Islet precursor cell (in vitro differentiated cells): ENCODE results near the gene ALOX12.
"Not testable (repeated sequence)": the region's sequence is repeated elsewhere in the genome, so short reads cannot be mapped to it uniquely, and the experiment has no call there.

Source experiments
- DNase-seq: peaks from one replicate; pipeline ENCODE4 v3.0.0-alpha.2; 2018

ALOX12 gene, protein sequence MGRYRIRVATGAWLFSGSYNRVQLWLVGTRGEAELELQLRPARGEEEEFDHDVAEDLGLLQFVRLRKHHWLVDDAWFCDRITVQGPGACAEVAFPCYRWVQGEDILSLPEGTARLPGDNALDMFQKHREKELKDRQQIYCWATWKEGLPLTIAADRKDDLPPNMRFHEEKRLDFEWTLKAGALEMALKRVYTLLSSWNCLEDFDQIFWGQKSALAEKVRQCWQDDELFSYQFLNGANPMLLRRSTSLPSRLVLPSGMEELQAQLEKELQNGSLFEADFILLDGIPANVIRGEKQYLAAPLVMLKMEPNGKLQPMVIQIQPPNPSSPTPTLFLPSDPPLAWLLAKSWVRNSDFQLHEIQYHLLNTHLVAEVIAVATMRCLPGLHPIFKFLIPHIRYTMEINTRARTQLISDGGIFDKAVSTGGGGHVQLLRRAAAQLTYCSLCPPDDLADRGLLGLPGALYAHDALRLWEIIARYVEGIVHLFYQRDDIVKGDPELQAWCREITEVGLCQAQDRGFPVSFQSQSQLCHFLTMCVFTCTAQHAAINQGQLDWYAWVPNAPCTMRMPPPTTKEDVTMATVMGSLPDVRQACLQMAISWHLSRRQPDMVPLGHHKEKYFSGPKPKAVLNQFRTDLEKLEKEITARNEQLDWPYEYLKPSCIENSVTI

DNA sequence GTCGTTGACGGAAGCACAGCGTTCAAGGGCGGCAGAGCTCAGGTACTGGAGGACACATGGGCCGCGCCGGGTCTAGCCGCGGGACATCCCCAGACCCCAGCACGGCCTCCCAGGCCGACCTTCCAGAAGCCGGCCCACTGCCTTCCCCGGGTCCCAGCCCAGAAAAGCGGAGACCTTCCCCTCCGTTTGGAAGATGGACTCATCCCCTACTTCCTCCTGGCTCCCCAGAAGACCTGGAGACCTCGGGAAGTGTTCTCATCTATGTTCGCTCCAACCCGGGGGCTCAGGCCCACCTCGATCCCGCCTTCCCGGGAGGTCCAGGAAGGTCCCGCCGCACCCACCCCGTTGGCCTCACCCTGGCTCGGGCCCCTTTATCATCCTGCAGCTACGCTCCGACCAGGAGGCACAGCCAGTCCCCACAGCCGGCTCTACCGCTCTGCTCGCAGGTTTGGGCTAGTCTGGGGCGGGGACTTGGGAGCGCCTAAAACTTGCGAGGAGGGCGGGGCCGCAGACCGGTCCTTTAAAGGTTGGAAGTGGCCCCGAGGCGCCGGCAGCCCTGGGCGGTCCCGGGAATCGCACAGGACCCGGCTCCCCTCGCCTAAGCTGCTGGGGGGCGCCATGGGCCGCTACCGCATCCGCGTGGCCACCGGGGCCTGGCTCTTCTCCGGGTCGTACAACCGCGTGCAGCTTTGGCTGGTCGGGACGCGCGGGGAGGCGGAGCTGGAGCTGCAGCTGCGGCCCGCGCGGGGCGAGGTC is at the start of gene ALOX12:
Gene ALOX12 (plus strand): TSS at position 550 of the 756 bp plus-strand sequence. CDS start 69 bp downstream, at position 619.
- DNase-seq = peak; percentile 82

DNA sequence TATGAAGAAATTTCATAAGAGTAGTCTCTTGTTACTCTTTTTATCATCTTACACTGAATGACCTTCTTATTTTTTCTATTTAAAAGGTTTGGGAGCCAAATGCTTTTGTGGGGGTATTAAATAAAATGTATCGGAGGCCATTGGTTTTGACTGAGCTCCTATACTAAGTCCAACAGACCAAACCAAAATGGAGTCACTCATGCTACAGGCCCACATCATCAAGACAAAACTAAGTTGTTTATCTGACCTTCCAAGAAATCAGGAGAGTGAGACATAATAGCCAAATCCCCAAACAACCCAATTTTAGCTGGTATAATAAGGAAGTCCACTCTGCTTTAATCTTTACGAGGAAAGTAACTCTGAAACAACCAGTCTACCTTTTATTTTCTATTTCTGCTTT is 48.1 kb upstream of the ALOX12 start:
- no peak for DNase-seq

DNA sequence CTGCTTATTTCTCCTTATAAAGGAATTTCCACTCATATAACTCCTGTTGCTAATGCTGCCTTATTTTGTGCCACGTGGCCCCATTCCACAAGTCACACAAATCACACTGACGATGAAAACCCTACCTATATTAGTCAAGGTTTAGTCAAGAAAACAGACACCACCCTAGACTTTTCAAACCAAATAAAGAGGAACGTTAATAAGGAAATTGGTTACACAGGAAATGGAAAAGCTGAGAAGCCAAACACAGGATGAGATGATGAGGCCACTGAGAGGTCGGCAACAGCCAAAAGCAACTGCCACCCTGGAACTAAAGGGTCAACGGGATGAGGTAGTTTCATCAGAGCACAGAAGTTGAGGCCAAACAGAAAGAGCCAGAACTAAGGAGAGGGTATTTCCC is 47.3 kb upstream of the ALOX12 start:
- no peak for DNase-seq

DNA sequence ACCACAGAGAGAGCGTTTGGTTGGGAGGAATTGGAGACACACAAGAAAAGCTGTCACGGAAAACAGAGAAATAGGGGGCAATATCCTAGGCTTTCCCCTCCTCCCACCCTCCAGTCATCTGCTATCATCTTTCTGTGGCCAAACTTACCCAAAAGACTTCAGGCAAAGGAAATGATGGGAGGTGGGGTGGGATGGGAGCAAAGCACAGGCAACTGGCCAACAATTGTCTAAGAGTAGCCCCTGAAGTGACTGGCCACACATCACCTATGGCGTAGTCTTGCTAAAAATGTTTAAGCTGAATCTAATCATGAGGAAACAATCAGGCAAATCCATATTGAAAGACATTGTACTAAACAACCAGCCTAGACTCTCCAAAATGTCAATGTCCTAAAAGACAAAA is 46.9 kb upstream of the ALOX12 start:
- DNase-seq = no peak

DNA sequence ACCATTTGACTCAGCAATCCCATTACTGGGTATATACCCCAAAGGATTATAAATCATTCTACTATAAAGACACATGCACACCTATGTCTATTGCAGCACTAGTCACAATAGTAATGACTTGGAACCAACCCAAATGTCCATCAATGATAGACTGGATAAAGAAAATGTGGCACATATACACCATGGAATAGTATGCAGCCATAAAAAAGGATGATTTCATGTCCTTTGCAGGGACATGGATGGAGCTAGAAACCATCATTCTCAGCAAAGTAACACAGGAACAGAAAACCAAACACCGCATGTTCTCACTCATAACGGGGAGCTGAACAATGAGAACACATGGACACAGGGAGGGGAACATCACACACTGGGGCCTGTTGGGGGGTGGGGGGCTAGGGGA is 44.9 kb upstream of the ALOX12 start:
- not testable (repeated sequence) for DNase-seq

DNA sequence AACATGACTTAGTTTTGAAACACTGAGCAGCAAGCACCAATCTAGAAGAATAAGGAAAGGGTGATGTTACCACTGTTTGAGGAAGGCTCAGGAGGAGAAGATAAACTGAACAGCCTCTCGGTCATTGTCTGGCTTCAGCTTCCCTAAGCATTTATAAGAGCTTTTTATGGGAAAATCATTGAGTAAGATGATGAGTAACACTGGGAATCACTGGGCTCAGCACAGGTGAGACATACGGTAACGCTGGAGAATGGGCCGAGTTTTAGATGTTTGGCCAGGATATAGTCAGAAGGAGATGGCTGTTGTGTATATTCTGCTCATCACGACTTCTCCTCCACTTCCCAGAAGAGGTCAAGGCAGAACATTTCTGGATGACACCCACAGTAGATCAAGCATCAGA is 42.2 kb upstream of the ALOX12 start:
- DNase-seq = no peak

DNA sequence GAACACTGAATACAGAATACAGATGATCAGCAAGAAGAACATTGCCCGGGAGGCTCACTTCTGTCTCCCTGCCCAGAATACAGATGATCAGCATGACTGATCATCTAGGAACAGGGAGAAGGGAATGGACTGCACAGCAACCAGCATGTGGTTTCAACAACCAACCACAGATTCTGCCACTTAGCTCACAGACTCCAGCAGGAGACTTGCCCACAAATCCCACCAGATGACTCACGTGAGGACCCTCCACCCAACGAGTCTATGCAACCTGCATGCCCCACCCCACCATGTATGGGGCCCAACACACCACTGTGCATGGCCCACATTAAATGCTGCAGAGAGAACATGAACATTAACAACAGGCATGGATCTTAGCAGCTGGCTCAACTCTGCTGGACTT is 36.1 kb upstream of the ALOX12 start:
- no peak for DNase-seq

DNA sequence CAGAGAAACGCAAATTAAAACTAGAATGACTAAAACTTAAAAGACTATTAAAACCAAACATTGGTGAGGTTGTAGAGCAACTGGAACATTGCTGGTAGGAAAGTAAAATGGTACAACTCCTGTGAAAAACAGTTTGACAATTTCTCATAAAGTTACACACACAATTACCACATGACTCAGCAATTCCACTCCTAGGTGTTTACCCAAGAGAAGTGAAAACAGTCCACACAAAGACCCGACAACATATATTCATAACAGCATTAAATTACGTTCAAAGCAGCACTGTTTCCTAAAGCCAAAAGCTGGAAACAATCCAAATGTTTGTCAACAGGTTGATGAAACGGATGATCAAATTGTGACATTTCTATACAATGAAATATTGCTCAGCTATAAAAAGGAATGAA is 26.5 kb upstream of the ALOX12 start:
- DNase-seq = no peak

DNA sequence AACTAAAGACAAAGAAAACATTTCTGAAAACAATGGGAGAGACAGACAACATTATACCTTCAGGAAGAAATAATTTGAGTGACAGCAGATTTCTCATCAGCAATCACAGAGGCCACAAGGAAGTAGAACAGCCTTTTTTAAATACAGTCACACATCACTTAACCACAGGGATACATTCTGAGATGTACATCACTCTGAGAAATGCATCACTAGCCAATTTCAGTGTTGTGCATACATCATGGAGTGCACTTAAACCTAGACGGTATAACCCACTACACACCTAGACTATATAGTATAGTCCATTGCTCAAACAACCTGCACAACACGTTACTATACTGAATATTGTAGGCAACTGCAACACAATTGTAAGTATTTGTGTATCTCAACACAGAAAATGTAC is 24.9 kb upstream of the ALOX12 start:
- DNase-seq = no peak

DNA sequence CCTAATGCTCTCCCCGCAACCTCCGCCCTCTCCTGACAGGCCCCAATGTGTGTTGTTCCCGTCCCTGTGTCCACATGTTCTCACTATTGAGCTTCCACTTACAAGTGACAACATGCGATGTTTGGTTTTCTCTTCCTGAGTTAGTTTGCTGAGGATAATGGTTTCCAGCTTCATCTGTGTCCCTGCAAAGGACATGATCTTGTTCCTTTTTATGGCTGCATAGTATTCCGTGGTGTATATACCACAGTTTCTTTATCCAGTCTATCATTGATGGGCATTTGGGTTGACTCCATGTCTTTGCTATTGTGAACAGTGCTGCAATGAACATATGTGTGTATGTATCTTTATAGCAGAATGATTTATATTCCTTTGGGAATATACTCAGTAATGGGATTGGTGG is 16.4 kb upstream of the ALOX12 start:
- DNase-seq = not testable (repeated sequence)

DNA sequence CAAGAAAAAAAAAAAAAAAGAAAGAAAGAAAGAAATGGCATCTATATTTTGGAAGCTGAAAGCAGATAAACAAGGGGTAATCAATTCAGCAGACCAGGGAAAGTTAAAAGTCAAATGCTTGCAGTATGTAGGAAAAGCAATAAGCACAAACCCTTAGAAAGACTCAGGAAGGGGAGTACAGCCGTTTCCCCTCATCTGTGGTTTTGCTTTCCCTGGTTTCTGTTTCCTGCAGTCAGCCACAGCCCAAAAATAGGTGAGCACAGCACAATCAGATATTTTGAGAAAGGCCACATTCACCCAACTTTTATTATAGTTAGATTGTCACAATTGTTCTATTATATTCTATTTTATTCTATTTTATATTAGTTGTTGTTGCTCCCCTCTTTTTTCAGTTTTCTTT is 14.4 kb upstream of the ALOX12 start:
- no peak for DNase-seq

DNA sequence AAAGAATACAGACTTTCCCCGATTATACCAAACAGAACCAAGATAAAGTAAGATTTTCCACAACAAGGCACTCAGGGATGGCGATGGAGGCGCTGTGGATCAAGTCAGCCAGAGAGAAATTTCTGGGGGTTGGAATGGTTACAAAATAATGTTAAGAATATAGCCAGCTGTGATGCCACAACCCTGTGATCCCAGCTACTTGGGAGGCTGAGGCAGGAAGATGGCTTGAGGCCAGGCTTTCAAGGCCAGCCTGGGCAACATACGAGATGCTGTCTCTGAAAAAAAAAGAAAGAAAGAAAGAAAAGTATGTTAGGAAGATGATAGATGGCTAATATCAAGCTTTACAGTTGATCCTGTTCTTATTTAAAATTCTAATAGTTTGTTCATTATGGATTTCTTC is 10.6 kb upstream of the ALOX12 start:
- DNase-seq = no peak

DNA sequence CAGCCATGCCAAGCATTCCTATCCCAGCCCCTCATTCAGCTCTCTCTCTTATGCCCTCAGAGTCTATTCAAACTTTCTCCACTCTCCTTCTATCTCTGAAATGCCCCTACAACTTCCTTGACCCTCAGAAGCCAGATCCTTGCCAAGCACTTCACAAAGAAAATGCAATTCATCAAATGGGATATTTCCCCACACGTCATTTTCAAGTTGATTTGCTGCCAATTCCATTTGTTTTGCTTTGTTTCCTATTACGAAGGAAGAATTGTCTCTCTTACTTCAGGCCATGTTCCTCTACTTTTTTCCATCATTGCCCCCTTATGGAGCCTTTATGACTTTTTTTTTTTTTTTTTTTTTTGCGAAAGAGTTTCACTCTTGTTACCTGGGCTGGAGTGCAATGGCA is 9.2 kb upstream of the ALOX12 start:
- DNase-seq = no peak

DNA sequence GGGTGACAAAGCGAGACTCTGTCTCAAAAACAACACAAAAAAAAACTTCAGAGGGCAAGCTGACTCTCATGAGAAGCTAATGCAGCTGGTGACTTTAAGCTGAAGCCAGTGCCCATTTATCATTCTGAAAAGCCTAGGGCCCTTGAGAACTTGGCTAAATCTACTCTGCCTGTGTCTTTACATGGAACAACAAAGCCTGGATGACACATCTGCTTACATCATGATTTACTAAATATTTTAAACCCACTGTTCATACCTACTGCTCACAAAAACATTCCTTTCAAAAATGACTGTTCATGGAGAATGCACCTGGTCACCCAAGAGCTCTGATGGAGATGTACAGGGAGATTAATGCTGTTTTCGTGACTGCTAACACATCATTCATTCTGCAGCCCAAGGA is 6.1 kb upstream of the ALOX12 start:
- DNase-seq = no peak

DNA sequence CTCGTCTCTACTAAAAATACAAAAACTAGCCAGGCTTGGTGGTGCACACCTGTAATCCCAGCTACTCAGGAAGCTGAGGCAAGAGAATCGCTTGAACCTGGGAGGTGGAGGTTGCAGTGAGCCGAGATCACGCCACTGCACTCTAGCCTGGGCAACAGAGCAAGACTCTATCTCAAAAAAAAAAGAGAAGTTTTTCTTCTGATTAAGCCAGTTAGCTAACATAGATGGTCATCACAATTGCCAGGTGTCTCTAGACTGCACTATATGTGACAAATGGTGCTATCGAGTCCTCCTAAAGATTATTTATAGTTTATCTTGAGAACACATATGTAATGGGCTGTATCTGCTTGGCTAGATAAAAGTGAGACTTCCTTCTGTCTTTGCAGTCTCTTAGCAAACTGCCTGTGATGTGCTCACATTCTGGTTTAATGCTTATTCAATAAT is 2.2 kb upstream of the ALOX12 start:
- DNase-seq = not testable (repeated sequence)

DNA sequence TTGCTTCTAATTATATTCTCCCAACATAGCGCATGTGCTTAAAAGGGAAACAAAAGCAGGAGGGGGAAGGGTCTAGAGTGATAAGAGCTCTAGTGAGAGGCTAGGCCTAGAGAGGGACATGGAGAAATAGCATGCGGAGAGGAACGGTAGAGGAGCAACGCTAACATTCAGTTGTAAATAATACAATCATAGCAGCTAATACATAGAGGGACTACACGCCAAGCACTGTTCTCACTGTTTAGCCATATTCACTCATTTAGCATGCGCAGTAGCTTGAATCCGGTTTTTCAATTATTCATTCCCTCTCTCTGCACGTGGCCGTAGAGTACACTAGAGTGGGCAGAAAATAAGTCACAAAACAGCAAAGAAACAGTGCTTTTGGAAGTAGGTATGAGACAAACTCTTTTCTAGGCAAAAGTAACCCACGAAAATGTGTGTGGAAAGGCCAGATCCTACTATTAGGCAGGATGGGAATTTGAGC is 1.7 kb upstream of the ALOX12 start:
- DNase-seq = no peak

DNA sequence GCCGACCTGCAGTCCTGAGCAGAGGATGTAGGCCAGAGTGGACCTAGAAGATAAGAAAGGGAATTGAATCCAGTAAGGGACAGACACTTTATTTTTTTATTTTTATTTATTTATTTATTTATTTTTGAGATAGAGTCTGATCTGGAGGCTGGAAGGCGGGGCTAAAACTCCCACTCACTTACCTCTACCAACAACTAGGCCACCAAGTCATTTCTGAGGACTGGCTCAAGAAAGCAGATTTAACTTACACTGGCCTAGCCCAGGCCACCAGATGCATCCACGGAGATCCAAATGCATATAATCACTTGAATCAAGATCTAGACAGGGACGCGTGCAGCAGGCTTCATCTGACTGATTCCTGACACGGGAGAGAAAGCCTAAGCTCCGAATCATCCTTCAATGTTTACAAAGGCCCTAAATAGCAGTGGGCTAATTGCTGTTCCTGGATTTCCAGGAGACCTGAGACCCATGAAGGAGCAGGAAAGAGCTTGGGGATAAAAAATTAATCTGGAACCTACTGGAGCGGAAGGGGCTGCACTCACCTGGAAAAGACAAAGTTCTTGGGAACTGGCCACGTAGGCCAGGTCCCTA is 1.1 kb upstream of the ALOX12 start:
- peak; percentile 69 for DNase-seq

DNA sequence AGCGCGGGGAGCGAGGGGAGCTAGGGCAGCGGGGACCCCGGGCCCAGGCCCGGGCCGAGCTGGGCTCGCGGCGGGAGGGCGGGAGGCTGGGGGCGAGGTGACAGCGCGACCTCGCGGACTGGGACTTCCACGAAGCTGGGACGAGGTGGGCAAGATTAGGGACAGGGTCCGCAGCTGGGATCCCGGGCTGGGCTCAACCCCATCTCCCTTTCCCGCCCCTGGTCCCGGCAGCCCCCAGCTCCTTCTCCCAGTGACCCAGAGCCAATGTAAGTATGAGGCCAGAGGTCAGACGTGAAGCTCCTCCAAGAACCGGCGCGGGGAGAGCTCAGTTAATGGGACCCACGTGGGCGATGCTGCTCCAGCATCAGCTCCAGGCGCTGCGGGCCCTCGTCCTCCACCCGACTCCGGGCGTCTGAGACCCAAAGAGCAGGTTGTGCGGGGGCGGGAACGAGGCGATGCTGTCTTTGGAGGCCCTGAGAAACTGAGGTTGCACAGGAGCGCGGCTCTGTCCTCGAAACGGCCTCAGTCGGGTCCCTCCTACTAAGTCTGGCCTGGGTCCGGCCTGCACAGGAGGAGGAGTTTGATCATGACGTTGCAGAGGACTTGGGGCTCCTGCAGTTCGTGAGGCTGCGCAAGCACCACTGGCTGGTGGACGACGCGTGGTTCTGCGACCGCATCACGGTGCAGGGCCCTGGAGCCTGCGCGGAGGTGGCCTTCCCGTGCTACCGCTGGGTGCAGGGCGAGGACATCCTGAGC is 585 bp downstream of the ALOX12 start:
- DNase-seq = no peak

DNA sequence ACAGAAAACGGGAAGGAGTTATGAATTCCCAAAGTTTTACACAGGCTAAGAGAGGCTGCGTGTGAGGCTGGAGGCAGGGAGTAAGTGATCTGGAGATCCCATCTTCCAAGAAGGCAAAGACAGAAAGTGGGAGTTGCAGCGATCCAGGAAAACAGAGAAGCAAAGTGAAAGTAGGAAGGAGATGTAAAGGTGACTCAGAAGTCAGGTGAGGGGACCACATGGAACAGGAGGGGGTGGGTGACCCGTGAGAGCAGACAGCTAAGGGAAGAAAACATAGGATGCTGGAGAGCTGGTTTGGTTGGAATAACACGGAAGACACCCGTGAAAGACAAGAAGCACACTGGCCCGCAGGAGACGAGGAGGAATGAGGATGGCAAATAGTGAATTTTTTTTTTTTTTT is 1.3 kb downstream of the ALOX12 start:
- DNase-seq = no peak

DNA sequence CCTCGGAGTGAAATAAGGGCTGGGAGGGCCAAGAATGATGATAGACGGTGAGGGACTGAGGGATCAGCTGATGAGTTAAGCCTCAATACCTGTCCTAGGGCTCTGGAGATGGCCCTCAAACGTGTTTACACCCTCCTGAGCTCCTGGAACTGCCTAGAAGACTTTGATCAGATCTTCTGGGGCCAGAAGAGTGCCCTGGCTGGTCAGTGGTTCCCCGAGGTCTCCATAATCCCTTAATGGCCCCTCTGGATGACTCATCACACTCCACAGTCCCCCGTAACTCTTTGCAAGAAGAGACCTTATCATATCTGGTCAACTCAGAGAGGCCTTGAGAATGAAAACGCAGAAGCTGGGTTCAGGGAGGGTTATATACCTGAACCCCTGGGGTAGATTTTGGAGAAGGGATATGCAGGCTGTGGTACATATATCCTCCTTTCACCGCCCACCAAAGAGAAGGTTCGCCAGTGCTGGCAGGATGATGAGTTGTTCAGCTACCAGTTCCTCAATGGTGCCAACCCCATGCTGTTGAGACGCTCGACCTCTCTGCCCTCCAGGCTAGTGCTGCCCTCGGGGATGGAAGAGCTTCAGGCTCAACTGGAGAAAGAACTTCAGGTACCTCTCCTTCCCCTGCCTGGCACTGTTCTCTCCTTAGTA is 3.1 kb downstream of the ALOX12 start:
- no peak for DNase-seq

DNA sequence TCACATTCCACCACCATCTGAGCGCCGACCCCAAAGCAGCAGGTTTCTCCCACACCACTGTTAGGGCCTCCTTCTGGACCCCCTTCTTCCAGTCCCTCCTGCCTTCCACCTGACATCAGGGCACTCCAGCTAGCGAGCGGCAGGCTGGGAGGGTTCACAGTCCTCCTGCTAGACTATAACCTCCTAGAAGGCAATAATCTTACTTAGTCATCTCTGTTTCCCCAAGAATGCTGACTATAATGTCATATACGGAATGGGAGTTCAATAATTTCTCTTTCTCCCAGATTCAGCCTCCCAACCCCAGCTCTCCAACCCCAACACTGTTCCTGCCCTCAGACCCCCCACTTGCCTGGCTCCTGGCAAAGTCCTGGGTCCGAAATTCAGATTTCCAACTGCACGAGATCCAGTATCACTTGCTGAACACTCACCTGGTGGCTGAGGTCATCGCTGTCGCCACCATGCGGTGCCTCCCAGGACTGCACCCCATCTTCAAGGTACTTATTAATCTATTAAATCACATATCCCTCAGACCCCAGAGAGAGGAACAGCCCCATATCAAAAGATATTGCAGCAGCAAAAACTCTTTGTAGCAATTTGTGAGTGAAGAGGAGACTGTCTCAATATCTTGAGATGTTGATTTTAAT is 5.6 kb downstream of the ALOX12 start:
- no peak for DNase-seq
